HG03565 (cell line): ENCODE measurements around the gene WBP1.
A peak's percentile ranks its signal among the peaks of the same experiment; 100 is the strongest.
"Not testable (repeated sequence)": the region's sequence is repeated elsewhere in the genome, so short reads cannot be mapped to it uniquely, and the experiment has no call there.

Source experiments
- ATAC-seq: cut with Tn5 transposase; IDR thresholded peaks from one replicate; pipeline ENCODE4 v1.9.1; 2021; ENCODE audit warnings: mild to moderate bottlenecking, moderate library complexity; ENCODE audit not compliant: unreplicated experiment

The WBP1 gene

GRCh38 chr2:74458132-74458937 lies at the start of gene WBP1:
WBP1 (plus strand) TSS chr2:74458438; CDS start chr2:74458603, 165 bp downstream.
- peak; percentile 75 for ATAC-seq

- ATAC-seq = no peak
Observed at GRCh38 chr2:74413001-74413698, 45.1 kb upstream of the WBP1 start.

- no peak for ATAC-seq
Observed at GRCh38 chr2:74414441-74414840, 43.8 kb upstream of the WBP1 start.

GRCh38 chr2:74414881-74415761 lies 43.1 kb upstream of the WBP1 start:
- ATAC-seq = no peak

GRCh38 chr2:74415762-74416395 lies 42.4 kb upstream of the WBP1 start:
- ATAC-seq = no peak

- no peak for ATAC-seq
Observed at GRCh38 chr2:74416778-74417177, 41.5 kb upstream of the WBP1 start.

- no peak for ATAC-seq
Observed at GRCh38 chr2:74417197-74417596, 41.0 kb upstream of the WBP1 start.

- ATAC-seq = no peak
Observed at GRCh38 chr2:74417763-74418162, 40.5 kb upstream of the WBP1 start.

- ATAC-seq = no peak
Observed at GRCh38 chr2:74418312-74418711, 39.9 kb upstream of the WBP1 start.

- no peak for ATAC-seq
Observed at GRCh38 chr2:74419345-74419744, 38.9 kb upstream of the WBP1 start.

- no peak for ATAC-seq
Observed at GRCh38 chr2:74420006-74420405, 38.2 kb upstream of the WBP1 start.

- not testable (repeated sequence) for ATAC-seq
Observed at GRCh38 chr2:74420443-74421103, 37.7 kb upstream of the WBP1 start.

GRCh38 chr2:74421221-74421870 lies 36.9 kb upstream of the WBP1 start, which contains the start of the genes C2orf81 and WDR54:
C2orf81 (minus strand) TSS chr2:74421619; CDS start chr2:74421560, 59 bp downstream.
WDR54 (plus strand) TSS chr2:74421730; CDS start chr2:74422154, 424 bp downstream.
- ATAC-seq = peak; percentile 92

GRCh38 chr2:74423231-74424095 lies 34.8 kb upstream of the WBP1 start:
- no peak for ATAC-seq

GRCh38 chr2:74424139-74424992 lies 33.9 kb upstream of the WBP1 start:
- no peak for ATAC-seq

- ATAC-seq = no peak
Observed at GRCh38 chr2:74424995-74425406, 33.2 kb upstream of the WBP1 start.

GRCh38 chr2:74425523-74425922 lies 32.7 kb upstream of the WBP1 start:
- ATAC-seq = no peak
